GM18520 (cell line): ENCODE measurements around the gene UBLCP1.
"Not testable (repeated sequence)": the region's sequence is repeated elsewhere in the genome, so short reads cannot be mapped to it uniquely, and the experiment has no call there.

Source experiments
- ATAC-seq: cut with Tn5 transposase; IDR thresholded peaks from one replicate; pipeline ENCODE4 v1.9.1; 2021; ENCODE audit not compliant: unreplicated experiment

UBLCP1 gene

DNA sequence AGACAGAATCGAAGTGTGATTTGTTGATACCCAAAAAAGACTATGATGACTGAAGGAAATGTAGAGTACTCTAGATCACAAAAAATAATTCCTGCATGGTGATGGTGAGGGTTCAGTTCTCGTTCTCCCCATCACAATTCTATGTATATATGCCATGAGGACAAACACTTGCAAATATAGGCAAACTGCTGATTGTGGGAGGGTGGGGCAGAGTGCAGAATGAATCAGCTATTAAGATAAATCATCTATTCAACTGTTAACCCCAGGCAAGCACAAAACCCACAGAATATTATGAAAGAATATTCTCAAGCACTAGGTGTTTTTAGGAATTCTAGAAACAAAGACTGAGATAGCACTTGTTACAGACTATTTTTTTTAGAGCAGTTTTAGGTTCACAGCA lies 13.9 kb upstream of the UBLCP1 start:
- no peak for ATAC-seq

DNA sequence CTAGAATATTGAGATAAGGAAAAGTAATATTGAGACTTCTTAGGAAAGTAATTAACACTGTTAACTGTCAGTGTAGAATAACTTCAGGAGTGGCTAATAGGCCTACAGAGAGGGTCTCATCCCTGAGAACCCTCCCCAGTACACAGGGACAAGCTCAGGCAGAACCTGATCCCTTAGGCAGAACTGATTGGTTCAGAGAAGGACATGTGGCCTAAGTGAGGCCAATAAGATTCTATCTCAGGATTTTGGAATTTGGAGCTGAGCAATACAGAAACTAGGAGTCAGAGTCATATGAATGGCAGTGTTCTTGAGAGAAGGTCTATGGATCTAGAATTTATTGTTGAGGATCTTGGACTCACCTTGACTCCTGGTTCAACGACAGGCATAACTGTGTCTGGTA lies 10.9 kb upstream of the UBLCP1 start:
- ATAC-seq = no peak

DNA sequence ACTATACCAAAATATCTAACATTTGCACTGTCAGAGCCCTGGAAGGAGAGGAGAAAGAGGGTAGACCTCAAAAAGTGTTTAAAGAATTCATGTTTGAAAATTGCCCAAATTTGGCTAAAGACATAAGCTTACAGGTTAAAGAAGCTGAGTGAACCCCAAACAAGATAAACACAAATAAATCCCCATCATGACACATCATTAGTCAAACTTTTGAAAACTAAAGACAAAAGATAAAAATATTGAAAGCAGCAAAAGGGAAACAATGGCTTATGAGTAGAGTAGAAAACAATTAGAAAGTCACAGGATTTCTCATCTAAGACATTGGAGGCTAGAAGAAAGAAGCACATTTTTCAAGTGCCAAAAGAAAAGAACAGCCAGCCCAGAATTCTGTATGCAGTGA lies 6.1 kb upstream of the UBLCP1 start:
- ATAC-seq = no peak

DNA sequence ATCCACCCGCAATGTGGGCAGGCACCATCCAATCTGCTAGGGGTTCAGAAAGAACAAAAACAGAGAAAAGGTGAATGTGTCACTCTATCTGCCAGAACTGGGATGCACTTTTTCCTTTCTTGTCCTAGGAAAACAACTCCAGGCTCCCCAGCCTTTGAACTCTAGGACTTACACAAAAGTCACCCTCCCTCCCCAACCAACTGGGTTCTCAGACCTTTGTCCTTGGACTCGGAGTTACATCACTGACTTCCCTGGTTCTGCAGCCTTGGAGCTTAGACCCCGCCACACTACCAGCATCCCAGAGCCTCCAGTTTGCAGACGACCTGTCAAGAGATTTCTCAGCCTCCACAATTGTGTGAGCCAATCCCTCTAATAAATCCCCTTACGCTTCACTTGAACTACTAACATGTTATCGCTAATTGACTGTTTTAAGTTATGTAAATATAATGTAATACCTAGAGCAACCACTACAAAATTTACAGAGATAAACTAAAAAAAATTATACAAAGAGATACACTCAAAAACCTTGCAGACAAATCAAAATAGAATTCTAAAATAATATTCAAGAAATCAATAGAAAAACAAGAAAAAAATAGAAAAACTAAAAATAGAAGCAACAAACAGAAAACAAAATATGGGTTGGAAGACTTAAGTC lies 5.3 kb upstream of the UBLCP1 start:
- no peak for ATAC-seq

- ATAC-seq = no peak
These were observed 4.7 kb upstream of the UBLCP1 start for GRCh38 chr5:159258361-159258760.

DNA sequence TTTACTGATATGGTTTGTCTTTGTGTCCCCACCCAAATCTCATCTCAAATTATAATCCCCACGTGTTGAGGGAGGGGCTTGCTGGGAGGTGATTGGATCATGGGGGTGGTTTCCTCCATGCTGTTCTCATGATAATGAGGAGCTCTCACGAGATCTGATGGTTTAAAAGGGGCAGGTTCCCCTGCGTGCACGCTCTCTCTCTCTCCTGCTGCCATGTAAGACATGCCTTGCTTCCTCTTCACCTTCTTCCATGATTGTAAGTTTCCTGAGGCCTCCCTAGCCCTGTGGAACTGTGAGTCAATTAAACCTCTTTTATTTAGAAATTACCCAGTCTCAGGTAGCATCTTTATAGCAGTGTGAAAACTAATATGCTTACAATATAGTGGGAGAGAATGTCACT lies 2.9 kb upstream of the UBLCP1 start:
- not testable (repeated sequence) for ATAC-seq

- ATAC-seq = no peak
These were observed 625 bp upstream of the UBLCP1 start for GRCh38 chr5:159262472-159262858.

DNA sequence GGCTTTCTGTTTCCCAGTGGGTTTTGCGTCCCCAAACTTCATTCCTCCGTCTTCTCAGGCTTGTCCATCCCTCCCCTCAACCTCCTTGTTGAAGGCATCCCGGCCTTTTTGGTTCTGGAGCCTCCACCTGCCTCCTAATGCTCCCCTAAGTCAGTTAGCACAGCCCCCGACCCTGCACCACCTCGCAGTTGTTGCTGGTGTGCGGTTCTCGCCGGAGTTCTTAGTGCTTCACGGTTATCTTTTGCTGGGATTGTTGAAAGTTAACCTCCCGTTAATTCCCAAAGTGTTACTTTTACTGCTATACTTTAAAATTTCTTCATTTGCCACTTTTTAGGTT lies 447 bp downstream of the UBLCP1 start:
- no peak for ATAC-seq

DNA sequence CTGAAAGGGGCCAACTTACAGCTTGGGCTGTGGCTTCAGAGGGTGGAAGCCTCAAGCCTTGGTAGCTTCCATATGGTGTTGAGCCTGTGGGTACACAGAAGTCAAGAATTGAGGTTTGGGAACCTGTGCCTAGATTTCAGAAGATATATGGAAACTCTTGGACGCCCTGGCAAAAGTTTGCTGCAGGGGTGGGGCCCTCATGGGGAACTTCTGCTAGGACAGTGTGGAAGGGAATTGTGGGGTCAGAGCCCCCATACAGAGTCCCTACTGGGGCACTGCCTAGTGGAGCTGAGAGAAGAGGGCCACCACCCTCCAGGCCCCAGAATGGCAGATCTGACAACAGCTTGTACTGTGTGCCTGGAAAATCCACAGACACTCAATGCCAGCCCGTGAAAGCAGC lies 3.7 kb downstream of the UBLCP1 start:
- ATAC-seq = not testable (repeated sequence)

DNA sequence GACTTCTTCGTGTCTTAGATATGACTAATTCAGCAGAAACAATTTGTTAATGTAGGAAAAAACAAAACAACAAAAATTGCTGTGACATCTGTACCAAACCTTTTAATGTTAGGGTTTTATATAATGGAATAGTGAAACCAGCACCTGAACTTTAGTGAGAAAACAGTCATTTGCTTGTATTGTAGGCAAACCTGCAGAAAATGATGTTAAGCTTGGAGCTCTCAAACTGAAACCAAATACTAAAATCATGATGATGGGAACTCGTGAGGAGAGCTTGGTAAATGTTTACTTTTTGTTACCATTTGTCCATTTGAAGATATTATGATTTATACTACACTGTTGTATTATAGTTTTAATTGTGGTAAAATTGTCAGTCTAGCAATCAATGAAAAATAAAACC lies 6.6 kb downstream of the UBLCP1 start:
- ATAC-seq = no peak

- no peak for ATAC-seq
These were observed 10.8 kb downstream of the UBLCP1 start for GRCh38 chr5:159273923-159274322.

- ATAC-seq = no peak
These were observed 11.6 kb downstream of the UBLCP1 start for GRCh38 chr5:159274676-159275075.

DNA sequence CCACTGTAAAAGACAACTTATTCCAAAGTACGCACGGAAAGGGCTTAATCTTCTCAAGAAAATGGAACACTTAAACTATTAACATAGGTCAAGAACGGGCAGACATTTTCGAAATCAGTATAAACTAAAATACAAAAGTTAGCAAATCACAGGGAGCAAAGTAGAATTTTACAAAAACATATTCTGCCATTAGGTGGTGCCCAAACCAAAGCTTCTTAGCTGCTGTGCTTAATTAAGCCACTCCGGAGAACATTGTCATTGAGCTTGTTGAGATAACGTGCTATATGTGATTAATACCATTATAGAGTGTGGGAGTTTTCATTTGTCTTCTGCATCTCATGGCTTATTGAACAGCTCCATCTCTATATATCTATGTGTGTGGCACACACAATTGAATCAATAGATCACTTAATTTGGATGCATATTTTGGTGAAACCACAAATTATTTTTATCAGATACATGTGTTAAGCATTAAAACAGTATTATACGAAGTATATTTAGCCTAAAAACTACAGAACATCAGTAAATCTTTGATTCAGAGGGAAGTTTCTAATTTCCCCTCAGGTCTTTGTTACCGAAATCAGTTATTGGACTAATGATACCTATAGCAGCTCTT lies 23.4 kb downstream of the UBLCP1 start:
- ATAC-seq = no peak

GRCh38 chr5:159290741-159291140 lies 27.7 kb downstream of the UBLCP1 start:
- ATAC-seq = no peak

DNA sequence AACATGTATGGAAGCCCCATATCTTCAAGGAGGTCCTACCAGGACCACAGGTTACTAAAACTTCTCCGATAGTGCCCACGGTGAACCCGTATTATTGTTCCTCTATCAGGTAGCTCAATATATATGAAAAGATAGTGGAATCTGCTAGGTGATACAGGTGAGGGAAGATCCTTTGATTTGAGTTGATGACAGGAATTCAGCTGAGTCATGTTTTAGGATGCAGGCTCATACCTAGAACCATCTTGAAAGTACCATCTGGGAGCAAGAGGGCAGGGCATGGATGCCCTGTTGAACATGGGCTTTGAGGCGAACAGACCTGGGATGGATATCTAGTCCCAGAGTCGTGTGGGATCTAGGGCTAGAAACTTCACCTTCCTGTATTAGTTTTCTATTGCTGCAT lies 31.8 kb downstream of the UBLCP1 start:
- no peak for ATAC-seq

DNA sequence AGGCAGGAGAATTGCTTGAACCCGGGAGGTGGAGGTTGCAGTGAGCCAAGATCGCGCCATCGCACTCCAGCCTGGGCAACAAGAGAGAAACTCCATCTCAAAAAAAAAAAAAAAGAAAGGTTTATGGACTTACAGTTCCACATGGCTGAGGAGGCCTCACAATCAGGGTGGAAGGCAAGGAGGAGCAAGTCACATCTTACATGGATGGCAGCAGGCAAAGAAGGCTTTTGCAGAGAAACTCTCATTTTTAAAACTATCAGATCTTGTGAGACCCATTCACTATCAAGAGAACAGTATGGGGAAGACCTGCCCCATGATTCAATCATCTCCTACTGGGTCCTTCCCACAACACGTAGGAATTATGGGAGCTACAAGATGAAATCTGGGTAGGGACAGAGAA lies 34.2 kb downstream of the UBLCP1 start:
- ATAC-seq = not testable (repeated sequence)

DNA sequence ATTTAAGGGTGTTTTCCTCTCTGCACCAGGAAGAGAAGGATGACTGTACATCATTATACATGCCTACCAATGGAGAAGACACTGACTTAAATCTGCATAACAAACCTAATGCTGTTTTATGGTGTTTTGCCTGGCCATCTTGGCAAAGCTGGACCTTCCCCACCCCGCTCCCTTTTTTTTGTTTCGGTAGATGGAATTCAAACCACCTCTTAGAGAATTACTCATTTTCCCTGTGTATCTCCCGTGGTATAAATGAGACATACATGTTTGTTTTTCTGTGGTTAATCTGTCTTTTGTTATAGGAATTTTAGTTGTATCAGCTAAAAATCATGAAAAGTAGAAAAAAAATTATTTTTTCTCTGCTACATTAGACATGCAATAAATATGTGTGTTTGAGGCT lies 38.4 kb downstream of the UBLCP1 start:
- no peak for ATAC-seq

DNA sequence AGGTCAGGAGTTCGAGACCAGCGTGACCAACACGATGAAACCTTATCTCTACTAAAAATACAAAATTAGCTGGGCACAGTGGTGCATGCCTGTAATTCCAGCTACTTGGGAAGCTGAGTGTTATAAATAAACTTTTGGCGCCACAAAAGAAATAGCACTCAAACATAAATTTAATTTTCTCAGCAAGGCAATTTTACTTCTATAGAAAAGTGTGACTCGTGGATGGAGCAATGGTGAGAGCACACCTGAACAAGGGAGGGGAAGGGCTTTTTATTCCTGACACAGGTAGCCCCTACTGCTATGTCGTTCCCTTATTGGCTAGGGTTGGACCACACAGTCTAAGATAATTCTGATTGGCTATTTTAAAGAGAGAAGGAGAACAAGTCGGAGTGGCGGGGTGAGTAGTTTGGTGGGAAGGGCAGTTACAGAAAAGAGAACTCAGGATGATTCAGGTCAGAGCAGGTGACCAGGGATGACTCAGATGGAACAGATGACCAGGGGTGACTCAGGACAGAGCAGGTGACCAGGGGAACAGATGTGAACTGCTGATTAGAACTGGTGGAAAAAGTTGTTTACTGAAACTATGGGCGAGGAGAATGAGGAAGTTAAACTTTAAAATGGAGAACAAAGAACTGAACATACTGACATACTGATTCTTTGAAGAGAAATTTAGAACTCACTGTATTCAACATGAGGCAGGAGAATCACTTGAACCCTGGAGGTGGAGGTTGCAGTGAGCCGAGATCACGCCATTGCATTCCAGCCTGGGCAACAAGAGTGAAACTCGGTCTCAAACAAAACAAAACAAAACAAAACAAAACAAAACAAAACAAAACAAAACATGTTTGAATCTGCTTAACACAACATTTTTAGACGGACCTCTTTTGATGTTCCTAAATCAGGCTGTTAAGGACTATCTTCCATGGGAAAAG lies 39.1 kb downstream of the UBLCP1 start:
- ATAC-seq = not testable (repeated sequence)

GRCh38 chr5:159303286-159303685 lies 40.2 kb downstream of the UBLCP1 start:
- ATAC-seq = no peak

DNA sequence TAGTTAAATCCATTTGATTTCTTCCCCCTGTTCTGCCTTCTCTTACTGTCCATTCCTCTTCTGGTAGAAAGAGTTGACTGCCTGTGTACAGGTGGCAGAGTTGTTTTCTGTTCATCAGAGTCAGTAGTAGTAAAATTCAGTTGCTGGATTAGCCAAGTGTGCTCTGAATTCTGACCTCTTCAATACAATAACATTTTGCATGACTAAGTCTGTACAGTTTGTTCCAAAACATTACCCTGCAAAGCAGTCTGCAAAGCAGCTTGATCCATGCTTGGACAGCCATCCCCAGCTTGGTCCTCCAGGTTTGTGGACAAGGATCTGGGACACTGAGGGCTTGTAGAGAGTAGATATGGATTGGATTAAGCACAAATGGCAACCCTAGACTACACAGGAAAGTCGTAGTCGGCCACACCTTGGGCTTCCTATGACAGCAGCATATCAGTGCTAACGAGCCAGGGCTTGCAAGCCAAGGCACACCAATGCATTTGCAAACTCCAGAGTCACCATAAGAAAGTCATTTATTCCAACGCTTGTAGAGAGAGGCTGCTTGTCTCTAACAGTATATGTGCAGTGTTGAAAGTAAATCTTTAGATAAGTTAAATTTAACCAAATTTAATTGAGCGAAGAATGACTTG lies 42.0 kb downstream of the UBLCP1 start:
- ATAC-seq = no peak

DNA sequence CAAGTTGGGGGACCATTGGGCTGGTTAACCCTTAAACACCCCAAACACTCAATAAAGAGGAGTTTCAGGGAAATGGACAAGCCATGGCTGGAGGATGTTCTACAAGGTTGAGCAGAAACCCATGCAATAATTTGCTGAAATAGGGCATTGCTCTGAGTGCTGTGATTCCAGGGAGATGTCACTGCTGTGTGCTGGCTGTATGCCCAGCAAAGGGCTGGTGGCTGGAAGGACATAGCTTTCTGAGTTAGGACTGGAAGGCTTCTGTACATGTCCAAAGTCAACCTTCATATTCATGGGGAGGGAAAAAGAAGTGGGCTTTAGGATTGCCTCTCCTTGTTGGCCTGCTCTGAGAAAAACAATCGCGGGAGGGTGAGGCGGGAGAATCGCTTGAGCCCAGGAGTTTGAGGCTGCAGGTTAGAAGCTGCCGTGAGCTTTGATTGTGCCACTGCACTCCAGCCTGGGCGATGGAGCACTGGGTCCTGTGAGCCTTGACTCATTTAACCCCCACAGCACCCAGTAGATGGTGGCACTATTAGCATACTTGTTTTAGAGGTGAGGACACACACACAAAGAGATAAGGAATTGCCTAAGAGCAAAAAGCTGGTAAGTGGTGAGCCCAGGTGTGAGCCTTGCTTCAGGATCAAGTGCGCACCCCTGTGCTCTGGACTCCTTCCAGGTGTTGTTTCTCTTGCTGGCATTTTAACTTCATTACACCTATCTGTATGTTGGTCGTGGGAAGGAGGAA lies 46.8 kb downstream of the UBLCP1 start:
- no peak for ATAC-seq
